ENCODE results near the gene AKAP6. TPM values are rescaled to one million over a fixed set of nuclear protein-coding genes. Genes with fewer than 3 reads are reported as not detected.

Gene AKAP6
- total RNA-seq, 1 donor from 2014 or later, result 3.4 TPM

- DNase-seq (ENCODE audit: low spot score, unreplicated experiment), result no peak
- Mint-ChIP-seq H3K36me3 (ENCODE audit: insufficient read depth) (no peaks in the 10 kb centered on the region), H3K4me1 (ENCODE audit: low read depth) (no peaks in the 10 kb centered on the region), H3K27ac (no peak overlapping the region), H3K9me3 (ENCODE audit: low read depth) (no peaks in the 10 kb centered on the region), H3K4me3 (ENCODE audit: low read depth) (no peak overlapping the region), H3K27me3 (no peaks in the 10 kb centered on the region)
- no peak for TF ChIP-seq CTCF (IDR thresholded peaks at IDR 0.05; ENCODE audit: unreplicated experiment)
These were observed 223.7 kb downstream of the AKAP6 start for GRCh38 chr14:32552766-32553165.

GRCh38 chr14:32559048-32559447, 229.9 kb downstream of the AKAP6 start:
- Mint-ChIP-seq H3K4me1 (ENCODE audit: low read depth) (no peaks in the 10 kb centered on the region), H3K9me3 (ENCODE audit: low read depth) (no peaks in the 10 kb centered on the region), H3K4me3 (ENCODE audit: low read depth) (no peak overlapping the region), H3K36me3 (ENCODE audit: insufficient read depth) (no peaks in the 10 kb centered on the region), H3K27me3 (no peaks in the 10 kb centered on the region), H3K27ac (no peak overlapping the region)
- DNase-seq (ENCODE audit: low spot score, unreplicated experiment), result no peak
- no peak for TF ChIP-seq CTCF (IDR thresholded peaks at IDR 0.05; ENCODE audit: unreplicated experiment)

- Mint-ChIP-seq H3K36me3 (ENCODE audit: insufficient read depth) (no peaks in the 10 kb centered on the region), H3K4me1 (ENCODE audit: low read depth) (no peaks in the 10 kb centered on the region), H3K27me3 (no peaks in the 10 kb centered on the region), H3K4me3 (ENCODE audit: low read depth) (no peak overlapping the region), H3K27ac (no peak overlapping the region), H3K9me3 (ENCODE audit: low read depth) (no peaks in the 10 kb centered on the region)
- DNase-seq (ENCODE audit: low spot score, unreplicated experiment), result no peak
- TF ChIP-seq CTCF (IDR thresholded peaks at IDR 0.05; ENCODE audit: unreplicated experiment), result no peak
These were observed 230.5 kb downstream of the AKAP6 start for GRCh38 chr14:32559590-32559989.

GRCh38 chr14:32560209-32560857, 231.2 kb downstream of the AKAP6 start:
- Mint-ChIP-seq H3K36me3 (ENCODE audit: insufficient read depth) (no peaks in the 10 kb centered on the region), H3K9me3 (ENCODE audit: low read depth) (no peaks in the 10 kb centered on the region), H3K27ac (no peak overlapping the region), H3K27me3 (no peaks in the 10 kb centered on the region), H3K4me3 (ENCODE audit: low read depth) (no peak overlapping the region), H3K4me1 (ENCODE audit: low read depth) (no peaks in the 10 kb centered on the region)
- TF ChIP-seq CTCF (IDR thresholded peaks at IDR 0.05; ENCODE audit: unreplicated experiment), result peak; percentile 92
- peak; percentile 24 for DNase-seq (ENCODE audit: low spot score, unreplicated experiment)

GRCh38 chr14:32561520-32561919, 232.4 kb downstream of the AKAP6 start:
- no peak for DNase-seq (ENCODE audit: low spot score, unreplicated experiment)
- no peaks in the 10 kb centered on the region for H3K27me3 Mint-ChIP-seq
- TF ChIP-seq CTCF (IDR thresholded peaks at IDR 0.05; ENCODE audit: unreplicated experiment), result no peak
- H3K36me3 Mint-ChIP-seq (ENCODE audit: insufficient read depth), result no peaks in the 10 kb centered on the region
- no peak overlapping the region for H3K4me3 Mint-ChIP-seq (ENCODE audit: low read depth)
- H3K9me3 Mint-ChIP-seq (ENCODE audit: low read depth), result no peaks in the 10 kb centered on the region
- H3K27ac Mint-ChIP-seq, result no peak overlapping the region
- H3K4me1 Mint-ChIP-seq (ENCODE audit: low read depth), result peaks cover 1% of the 10 kb centered on the region
